Amniotic epithelial cell (primary cell): ENCODE data around the gene EIF1AD.
"Not testable (repeated sequence)": the region's sequence is repeated elsewhere in the genome, so short reads cannot be mapped to it uniquely, and the experiment has no call there.

ENCODE experiments used
- DNase-seq: peaks from one replicate; pipeline ENCODE4 v3.0.0-alpha.2; 2010; ENCODE audit warnings: low read depth

The EIF1AD gene

DNA sequence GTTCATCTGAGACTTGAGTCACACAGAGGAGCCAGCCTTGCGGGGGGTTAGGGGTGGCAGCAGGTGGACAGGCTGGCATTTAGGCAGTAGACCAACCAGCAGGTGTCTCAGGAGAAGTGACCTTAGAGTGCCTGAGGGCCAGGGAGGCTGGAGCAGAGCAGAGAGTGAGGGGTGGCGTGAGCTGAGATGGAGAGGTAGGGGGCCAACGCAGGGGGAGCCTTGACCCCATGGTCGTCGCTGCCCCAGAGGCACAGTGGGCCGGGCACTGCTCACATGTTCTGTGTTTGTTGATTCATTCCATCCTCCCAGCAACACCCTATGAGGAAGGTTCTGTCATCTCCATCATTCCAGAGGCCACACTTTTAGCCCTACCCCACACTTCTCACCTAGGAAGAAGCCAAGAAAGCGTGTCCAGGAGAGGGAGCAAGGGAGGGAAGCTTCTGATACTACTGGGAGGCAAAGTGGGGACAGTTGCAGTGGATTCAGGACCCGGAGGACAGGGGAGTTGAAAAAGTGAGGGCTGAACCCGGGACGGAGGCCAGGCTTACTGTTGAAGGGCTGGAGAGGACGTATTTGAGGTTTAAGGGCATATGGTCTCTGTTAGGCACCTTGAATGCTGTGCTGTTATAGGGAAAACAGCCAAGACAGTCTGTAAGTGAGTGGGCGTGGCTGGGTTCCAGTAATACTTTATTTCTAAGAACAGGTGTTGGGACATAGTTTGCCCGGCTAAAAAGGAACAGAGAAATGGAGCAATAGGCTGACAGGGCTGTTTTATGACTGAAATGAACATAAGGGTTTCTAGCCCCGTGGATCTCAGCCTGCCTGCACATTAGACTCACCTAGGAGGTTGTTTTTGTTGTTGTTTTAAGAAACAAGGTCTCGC lies 33.1 kb downstream of the EIF1AD start:
- no peak for DNase-seq

DNA sequence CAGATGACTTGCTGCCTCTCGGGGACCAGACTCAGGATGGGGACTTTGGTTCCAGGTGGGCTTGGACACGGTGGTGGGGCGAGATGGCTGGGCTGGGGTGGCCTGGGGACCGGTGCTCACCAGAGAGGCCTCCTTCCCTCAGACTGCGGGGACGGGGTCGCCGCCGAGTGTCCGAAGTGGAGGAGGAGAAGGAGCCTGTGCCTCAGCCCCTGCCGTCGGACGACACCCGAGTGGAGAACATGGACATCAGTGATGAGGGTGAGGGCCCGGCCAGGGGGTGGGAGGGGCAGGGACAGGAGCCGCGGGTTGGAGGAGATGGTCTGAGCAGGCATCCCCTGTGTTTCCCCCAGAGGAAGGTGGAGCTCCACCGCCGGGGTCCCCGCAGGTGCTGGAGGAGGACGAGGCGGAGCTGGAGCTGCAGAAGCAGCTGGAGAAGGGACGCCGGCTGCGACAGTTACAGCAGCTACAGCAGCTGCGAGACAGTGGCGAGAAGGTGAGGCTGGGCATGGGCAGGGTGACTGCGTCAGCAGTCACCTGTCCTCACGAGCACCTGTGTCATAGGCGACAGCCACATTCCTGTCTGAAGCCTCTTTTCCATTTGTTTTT lies 34.5 kb downstream of the EIF1AD start:
- no peak for DNase-seq

DNA sequence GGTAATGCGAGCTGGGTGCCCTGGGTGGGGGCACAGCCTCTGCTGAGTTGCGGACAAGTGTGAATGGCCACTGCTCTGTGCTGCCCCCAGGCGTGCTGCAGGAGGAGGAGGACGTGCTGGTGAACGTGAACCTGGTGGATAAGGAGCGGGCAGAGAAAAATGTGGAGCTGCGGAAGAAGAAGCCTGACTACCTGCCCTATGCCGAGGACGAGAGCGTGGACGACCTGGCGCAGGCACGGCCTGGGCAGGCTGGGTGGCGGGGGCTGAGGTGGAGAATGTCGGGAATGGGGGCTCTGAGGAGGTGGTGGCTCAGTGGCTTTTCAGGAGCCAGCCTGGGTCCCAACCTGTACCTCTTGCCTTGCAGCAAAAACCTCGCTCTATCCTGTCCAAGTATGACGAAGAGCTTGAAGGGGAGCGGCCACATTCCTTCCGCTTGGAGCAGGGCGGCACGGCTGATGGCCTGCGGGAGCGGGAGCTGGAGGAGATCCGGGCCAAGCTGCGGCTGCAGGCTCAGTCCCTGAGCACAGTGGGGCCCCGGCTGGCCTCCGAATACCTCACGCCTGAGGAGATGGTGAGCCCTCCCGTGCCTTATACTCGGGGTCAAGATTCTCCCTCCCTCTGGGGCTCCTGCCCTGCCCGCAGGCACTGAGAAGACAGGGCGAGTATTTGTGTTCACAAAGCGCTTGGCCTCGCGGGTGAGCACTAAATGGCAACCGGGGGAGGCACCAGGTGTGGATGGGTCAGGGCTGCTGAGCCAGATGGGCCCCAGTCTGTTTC lies 35.8 kb downstream of the EIF1AD start:
- DNase-seq = no peak

GRCh38 chr11:65964906-65965305 lies 37.1 kb downstream of the EIF1AD start:
- DNase-seq = no peak

- no peak for DNase-seq
These were observed 39.8 kb downstream of the EIF1AD start for GRCh38 chr11:65962141-65962564.

DNA sequence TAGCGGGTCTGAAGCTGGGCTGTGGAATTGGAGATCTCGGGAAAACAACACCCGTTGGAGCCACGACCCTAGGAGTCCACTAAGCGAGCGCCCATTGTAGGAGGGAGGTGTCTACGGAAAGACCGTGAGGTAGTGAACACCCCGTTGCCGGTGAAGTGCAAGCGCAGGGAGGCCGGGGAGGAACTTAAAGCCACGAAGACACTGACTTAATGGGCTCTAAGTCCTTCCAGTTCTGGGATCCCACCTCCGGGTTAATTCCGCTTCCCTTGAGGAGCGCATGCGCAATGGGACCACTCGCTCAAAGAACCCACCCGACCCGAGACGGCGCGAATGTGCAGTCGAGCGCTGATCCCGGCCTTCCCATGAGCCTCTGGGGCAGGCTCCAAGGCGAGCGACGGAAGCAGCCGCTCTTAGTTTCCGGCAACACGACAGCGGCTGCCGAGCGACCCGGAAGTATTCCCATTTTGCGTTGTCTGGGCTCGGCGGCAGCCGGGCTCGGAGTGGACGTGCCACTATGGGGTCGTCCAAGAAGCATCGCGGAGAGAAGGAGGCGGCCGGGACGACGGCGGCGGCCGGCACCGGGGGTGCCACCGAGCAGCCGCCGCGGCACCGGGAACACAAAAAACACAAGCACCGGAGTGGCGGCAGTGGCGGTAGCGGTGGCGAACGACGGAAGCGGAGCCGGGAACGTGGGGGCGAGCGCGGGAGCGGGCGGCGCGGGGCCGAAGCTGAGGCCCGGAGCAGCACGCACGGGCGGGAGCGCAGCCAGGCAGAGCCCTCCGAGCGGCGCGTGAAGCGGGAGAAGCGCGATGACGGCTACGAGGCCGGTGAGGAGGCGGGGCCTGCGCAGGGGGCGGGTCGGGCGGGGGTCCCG lies 40.5 kb downstream of the EIF1AD start, which contains the start of gene SART1:
Gene SART1, plus strand, starts transcription at position 468 of the 874 bp plus-strand sequence. Its CDS starts 47 bp downstream, at position 515.
- DNase-seq = peak; percentile 96

DNA sequence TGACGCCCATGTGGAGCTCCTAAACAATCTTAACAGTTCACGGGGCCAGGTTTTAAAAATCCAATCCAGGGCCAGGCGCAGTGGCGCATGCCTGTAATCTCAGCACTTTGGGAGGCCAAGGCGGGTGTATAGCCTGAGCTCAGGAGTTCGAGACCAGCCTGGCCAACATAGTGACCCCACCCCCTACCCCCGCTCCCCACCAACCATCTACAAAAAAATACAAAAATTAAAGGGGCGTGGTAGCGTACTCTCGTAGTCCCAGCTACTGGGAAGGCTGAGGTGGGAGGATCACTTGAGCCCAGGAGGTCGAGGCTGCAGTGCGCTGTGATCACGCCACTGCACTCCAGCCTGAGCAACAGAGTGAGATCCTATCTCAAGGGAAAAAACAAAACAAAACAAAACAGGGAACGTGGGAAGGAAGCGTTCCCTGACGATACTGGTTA lies 41.1 kb downstream of the EIF1AD start:
- DNase-seq = no peak

DNA sequence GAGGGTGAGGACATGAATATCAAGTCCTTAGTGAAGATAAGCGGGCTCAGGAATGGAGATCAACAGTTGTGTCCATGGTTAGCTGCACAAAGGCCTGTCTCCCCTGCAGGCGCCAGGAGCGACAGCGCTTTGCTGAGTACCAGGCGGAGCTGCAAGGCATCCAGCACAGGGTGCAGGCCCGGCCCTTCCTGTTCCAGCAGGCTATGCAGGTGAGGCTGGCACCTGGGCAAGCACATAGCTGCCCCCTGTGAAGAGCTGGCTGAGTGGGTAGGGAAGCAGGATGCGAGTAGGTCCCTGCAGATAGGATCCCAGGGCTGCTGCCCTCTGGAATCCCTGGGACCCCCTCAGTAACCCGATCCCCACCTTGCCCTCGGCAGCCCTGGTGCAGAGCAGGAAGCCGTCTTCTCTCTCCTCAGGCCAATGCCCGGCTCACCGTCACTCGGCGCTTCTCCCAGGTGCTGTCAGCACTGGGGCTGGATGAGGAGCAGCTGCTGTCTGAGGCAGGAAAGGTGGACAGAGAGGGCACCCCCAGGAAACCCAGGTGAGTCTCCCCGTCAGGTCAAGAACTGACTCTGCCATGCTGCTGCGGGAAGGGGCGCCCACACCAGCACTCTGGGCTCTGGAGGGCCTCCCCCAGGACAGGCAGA lies 43.1 kb downstream of the EIF1AD start:
- no peak for DNase-seq

DNA sequence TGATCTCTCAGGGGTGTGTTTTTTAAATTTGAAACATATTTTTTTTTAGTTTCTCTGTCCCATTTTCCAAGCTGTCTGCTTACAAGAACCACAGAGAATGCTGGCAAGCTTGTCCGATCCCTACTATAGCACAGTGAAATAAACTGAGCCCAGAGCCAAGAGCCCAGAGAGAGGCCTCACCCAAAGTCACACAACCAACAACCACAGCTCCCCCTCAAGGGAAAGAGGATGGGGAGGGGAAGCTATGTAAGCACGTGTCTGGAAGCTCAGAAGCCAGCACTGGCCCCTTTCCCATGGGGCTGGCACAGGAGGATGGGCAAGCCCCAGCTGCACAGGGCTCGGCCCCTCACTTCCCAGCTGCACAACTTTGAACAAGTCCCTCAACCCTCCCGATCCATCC lies 43.7 kb downstream of the EIF1AD start:
- DNase-seq = no peak

DNA sequence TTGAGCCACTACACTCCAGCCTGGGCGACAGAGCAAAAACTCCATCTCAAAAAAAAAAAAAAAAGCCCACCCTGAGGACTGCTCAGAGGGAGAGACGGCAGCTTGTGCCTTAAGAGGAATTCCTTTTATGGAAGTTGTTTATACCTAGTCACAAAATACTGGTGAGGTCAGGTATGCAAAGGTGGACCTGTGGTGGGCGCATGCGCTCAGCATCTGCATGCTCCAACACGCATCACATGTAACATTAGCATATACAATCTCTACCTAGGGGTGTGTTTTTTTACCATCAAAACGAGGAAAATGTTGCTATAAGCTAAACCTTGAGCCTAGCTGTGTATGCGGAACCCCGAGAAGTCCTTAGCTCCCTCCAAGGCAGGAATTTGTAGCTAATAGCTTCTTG lies 47.2 kb downstream of the EIF1AD start:
- no peak for DNase-seq

GRCh38 chr11:65953471-65953870 lies 48.5 kb downstream of the EIF1AD start:
- no peak for DNase-seq

DNA sequence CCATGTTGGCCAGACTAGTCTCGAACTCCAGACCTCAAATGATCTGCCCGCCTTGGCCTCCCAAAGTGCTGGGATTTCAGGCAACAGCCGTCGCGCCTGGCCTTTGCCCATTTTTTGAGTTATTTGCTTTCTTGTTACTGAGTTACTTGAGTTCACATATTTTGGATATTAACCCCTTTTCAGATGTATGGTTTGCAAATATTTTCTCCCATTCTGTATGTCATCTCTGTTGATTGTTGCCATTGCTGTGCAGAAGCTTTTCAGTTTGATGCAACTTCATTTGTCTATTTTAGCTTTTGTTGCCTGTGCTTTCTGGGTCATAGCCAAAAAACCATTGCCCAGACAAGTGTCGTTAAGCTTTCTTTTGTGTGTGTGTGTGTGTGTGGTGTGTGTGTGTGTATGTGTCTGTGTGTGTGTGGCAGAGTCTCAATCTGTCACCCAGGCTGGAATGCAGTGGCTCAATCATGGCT lies 49.9 kb downstream of the EIF1AD start:
- no peak for DNase-seq

- DNase-seq = not testable (repeated sequence)
These were observed 50.3 kb downstream of the EIF1AD start for GRCh38 chr11:65951641-65952040.

GRCh38 chr11:65950711-65951110 lies 51.2 kb downstream of the EIF1AD start:
- not testable (repeated sequence) for DNase-seq

DNA sequence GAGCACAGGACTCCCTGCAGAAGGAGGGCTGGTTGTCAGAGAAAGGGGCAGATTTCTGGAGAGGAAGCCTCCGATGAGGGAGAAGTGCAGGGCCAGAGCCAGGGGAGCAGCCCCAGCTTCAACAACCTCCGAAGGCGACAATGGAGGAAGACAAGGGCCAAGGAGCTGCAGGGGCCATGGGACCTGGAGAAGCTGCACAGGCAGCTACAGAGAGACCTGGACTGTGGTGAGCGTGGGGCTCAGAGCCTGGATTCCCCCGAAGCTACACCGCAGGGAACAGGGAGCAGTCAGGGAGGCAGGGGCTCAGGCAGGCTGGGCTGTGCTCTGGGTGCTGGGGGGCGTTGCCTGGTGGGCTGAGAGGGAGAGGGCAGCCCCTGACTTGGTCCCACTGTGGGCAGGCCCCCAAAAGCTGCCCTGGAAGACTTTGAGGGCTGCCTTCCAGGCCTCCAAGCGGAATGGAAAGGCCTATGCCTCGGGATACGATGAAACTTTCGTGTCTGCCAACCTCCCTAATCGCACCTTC lies 54.3 kb downstream of the EIF1AD start:
- no peak for DNase-seq

DNA sequence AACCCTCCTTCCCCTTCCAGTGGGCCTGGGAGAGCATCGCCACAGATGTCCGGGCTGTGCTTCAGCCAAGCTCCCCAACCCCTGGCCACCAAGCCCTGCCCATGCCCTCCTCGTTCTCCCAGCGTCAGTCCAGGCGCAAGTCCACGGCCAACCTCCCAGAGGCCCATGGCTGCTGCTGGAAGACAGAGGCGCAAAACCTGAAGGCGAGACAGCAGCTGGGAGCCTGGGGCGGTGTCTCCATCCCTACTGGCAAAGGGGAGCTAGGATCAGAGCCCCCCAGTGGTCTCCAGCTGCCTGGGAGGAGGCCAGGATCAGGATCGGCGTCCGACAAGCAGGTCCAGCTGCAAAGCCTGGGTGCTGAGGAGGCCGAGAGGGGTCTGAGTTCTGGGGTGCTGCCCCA lies 54.8 kb downstream of the EIF1AD start:
- DNase-seq = no peak

GRCh38 chr11:65946655-65947054 lies 55.3 kb downstream of the EIF1AD start:
- DNase-seq = no peak
